ENCODE results near the gene ZBTB20. TPM values are rescaled to one million over a fixed set of nuclear protein-coding genes. Genes with fewer than 3 reads are reported as not detected.

ZBTB20 gene
- total RNA-seq, 5 donors from 2014 or later (not counting 1 experiment from before 2014, with no cell fraction given) = 43.1 to 80.7 (median 48.4) TPM

DNA sequence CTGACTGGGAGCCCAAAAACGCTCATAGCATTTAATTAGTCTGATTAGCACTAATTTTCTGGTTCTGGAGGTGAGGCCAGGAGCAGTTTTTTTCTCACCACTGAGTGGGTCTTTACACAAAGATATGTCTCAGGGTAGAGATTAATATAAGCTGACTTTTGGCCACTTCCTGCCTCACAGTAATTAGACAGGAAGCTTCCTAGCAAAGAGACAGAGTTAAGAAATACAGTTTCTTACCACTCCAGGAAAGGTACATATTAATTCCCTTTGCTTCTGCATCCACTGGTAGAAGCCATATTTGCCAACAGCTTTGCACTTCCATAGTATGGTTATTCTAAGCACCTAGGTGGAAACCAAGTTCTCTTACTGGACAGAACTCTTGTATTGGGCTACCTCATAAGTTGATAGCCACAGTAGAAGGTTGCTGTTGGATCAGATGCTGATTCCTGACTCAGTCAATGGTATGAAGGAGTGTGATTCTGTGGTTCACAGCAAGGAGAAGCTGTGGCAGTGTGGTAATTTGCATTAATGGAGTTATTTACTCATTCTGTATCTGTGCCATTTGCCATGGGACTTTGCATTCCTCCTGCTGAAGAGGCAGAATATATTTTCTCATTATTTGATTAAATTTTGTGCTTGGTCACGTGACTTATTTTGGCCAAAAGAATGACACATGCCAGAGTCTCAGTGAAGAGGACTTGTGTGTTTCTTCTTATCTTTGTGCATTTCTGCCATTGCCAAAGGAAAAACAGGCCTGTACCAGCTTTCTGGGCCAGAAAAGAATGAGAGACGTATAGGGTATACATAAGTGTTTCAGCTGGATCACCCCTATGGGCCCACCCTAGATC lies 17.5 kb upstream of the ZBTB20 start:
- Histone ChIP-seq H3K36me3 (ENCODE audit: control insufficient read depth in 2 of 2, extremely low read depth in 1 of 2, insufficient read depth in 1 of 2, low read length in 1 of 2) (no peaks in the 10 kb centered on the region), H3K9me3 (no peaks in the 10 kb centered on the region), H3K27ac (ENCODE audit: low read length) (peak overlapping the region; percentile 63), H3K4me1 (ENCODE audit: control insufficient read depth in 1 of 2, extremely low read depth in 1 of 2, insufficient read depth in 2 of 2, low read length in 2 of 2) (peaks cover 21 to 24% of the 10 kb centered on the region in 2 experiments), H3K4me3 (ENCODE audit: control insufficient read depth in 1 of 2, extremely low read depth in 1 of 2, low read length in 1 of 2) (no peak overlapping the region), H3K27me3 (replicated peaks in 1 of 2; ENCODE audit: control insufficient read depth in 2 of 2, extremely low read depth in 1 of 2, insufficient read depth in 2 of 2, low read length in 1 of 2) (no peaks in the 10 kb centered on the region)
- Mint-ChIP-seq H3K27ac (peak overlapping the region; percentile 91 to 93), H3K4me3 (peak overlapping the region in 1 of 3 donors; percentile 52), H3K9me3 (no peaks in the 10 kb centered on the region), H3K36me3 (no peaks in the 10 kb centered on the region), H3K4me1 (peaks cover 35 to 38% (median 35%) of the 10 kb centered on the region in 3 donors), H3K27me3 (no peaks in the 10 kb centered on the region)
- peak in 1 of 35 experiments; percentile 34 for DNase-seq
- ChIA-PET POLR2A (interaction anchor here (0.6 to 4.2 kb wide), 5 partner anchors 17 to 951 kb away, joined by 4 to 38 read pairs (median 8); partner anchors contain the start of gene ZBTB20 (in 1 of the 2)), CTCF (interaction anchor here (0.5 to 8.0 kb wide), 9 partner anchors 16 to 1247 kb away, joined by 3 to 81 read pairs (median 12); partner anchors contain the start of gene ZBTB20 (in 1 of the 2))
- peak in 2 of 4 experiments; percentile 40 to 47 for ATAC-seq (replicated peaks in 1 of 4)
- WGBS (ENCODE audit: insufficient coverage) = no CpG with 5 or more reads among the region's 3 CpGs

GRCh38 chr3:115162759-115163158 lies 15.7 kb upstream of the ZBTB20 start:
- peaks cover 21 to 24% of the 10 kb centered on the region in 2 experiments for H3K4me1 ChIP-seq (ENCODE audit: control insufficient read depth in 1 of 2, extremely low read depth in 1 of 2, insufficient read depth in 2 of 2, low read length in 2 of 2)
- H3K27ac ChIP-seq (ENCODE audit: low read length) = no peak overlapping the region
- WGBS (ENCODE audit: insufficient coverage) = no CpG with 5 or more reads among the region's 1 CpG
- Mint-ChIP-seq H3K4me1 (peaks cover 35 to 38% (median 35%) of the 10 kb centered on the region in 3 donors), H3K27ac (peak overlapping the region in 1 of 2 donors; percentile 36), H3K27me3 (no peaks in the 10 kb centered on the region), H3K4me3 (no peak overlapping the region), H3K36me3 (no peaks in the 10 kb centered on the region), H3K9me3 (no peaks in the 10 kb centered on the region)
- no peaks in the 10 kb centered on the region for H3K27me3 ChIP-seq (replicated peaks in 1 of 2; ENCODE audit: control insufficient read depth in 2 of 2, extremely low read depth in 1 of 2, insufficient read depth in 2 of 2, low read length in 1 of 2)
- H3K36me3 ChIP-seq (ENCODE audit: control insufficient read depth in 2 of 2, extremely low read depth in 1 of 2, insufficient read depth in 1 of 2, low read length in 1 of 2) = no peaks in the 10 kb centered on the region
- no peak overlapping the region for H3K4me3 ChIP-seq (ENCODE audit: control insufficient read depth in 1 of 2, extremely low read depth in 1 of 2, low read length in 1 of 2)
- H3K9me3 ChIP-seq = no peaks in the 10 kb centered on the region
- CTCF ChIA-PET = interaction anchor here in 1 of 2 donors (8.0 kb wide), 1 partner anchor 69 kb away, joined by 78 read pairs; no protein-coding TSS in a partner anchor
- ATAC-seq (replicated peaks in 1 of 4) = no peak
- DNase-seq = no peak
- POLR2A ChIA-PET = interaction anchor here in 1 of 2 donors (4.2 kb wide), 1 partner anchor 16 kb away, joined by 38 read pairs; the partner anchor contains the start of gene ZBTB20

GRCh38 chr3:115161866-115162265 lies 14.8 kb upstream of the ZBTB20 start:
- H3K4me1 Mint-ChIP-seq = peaks cover 35 to 38% (median 35%) of the 10 kb centered on the region in 3 donors
- H3K27ac ChIP-seq (ENCODE audit: low read length) = no peak overlapping the region
- H3K36me3 Mint-ChIP-seq = no peaks in the 10 kb centered on the region
- H3K27ac Mint-ChIP-seq = no peak overlapping the region
- no peak overlapping the region for H3K4me3 ChIP-seq (ENCODE audit: control insufficient read depth in 1 of 2, extremely low read depth in 1 of 2, low read length in 1 of 2)
- ChIA-PET POLR2A (interaction anchor here in 1 of 2 donors (0.6 kb wide), 1 partner anchor 203 kb away, joined by 4 read pairs; no protein-coding TSS in a partner anchor), CTCF (interaction anchor here in 1 of 2 donors (0.6 kb wide), 1 partner anchor 504 kb away, joined by 3 read pairs; no protein-coding TSS in a partner anchor)
- no peaks in the 10 kb centered on the region for H3K9me3 ChIP-seq
- DNase-seq = no peak
- H3K9me3 Mint-ChIP-seq = no peaks in the 10 kb centered on the region
- WGBS (ENCODE audit: insufficient coverage) = no CpG with 5 or more reads among the region's 1 CpG
- ATAC-seq (replicated peaks in 1 of 4) = no peak
- no peaks in the 10 kb centered on the region for H3K36me3 ChIP-seq (ENCODE audit: control insufficient read depth in 2 of 2, extremely low read depth in 1 of 2, insufficient read depth in 1 of 2, low read length in 1 of 2)
- H3K4me3 Mint-ChIP-seq = no peak overlapping the region
- no peaks in the 10 kb centered on the region for H3K27me3 Mint-ChIP-seq
- peaks cover 21 to 24% of the 10 kb centered on the region in 2 experiments for H3K4me1 ChIP-seq (ENCODE audit: control insufficient read depth in 1 of 2, extremely low read depth in 1 of 2, insufficient read depth in 2 of 2, low read length in 2 of 2)
- no peaks in the 10 kb centered on the region for H3K27me3 ChIP-seq (replicated peaks in 1 of 2; ENCODE audit: control insufficient read depth in 2 of 2, extremely low read depth in 1 of 2, insufficient read depth in 2 of 2, low read length in 1 of 2)

DNA sequence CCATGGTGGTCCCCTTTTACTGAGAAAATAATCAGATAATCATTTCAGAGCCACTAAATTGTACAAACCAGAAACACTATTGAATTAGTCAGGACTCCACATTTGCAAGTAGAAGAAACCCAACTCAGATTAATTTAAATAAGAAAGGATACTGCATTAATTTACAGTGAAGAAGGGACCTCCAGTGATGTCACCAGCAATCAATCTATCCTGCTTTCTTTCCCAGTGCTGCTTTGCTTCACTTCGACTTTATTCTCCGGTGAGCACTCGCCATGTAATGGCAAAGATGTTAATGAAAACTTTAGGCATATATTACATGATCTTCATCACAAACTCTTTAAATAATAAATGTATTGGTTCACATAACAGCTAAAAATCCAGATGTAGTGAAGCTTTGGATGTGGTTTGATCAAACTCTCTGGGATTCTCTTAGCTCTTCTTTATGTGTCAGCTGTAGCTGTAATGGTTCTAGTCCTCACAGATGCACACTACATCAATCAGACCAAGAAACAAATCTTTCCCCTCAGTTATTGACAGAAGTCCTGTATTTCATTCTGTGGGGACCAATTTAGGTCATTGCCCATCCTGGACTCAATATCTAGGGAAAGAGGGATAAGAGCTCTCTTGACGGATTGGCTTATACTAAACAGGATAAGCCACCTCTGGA lies 14.2 kb upstream of the ZBTB20 start:
- H3K36me3 ChIP-seq (ENCODE audit: control insufficient read depth in 2 of 2, extremely low read depth in 1 of 2, insufficient read depth in 1 of 2, low read length in 1 of 2) = no peaks in the 10 kb centered on the region
- WGBS (ENCODE audit: insufficient coverage) = 100% methylated on average over 1 of the region's 4 CpGs
- DNase-seq (no peak), ATAC-seq (replicated peaks in 1 of 4) (no peak)
- Mint-ChIP-seq H3K27me3 (no peaks in the 10 kb centered on the region), H3K4me3 (no peak overlapping the region), H3K27ac (no peak overlapping the region), H3K9me3 (no peaks in the 10 kb centered on the region), H3K4me1 (peaks cover 35 to 38% (median 35%) of the 10 kb centered on the region in 3 donors), H3K36me3 (no peaks in the 10 kb centered on the region)
- CTCF ChIA-PET = no interaction called here
- H3K27ac ChIP-seq (ENCODE audit: low read length) = no peak overlapping the region
- POLR2A ChIA-PET = interaction anchor here in 1 of 2 donors (0.6 kb wide), 1 partner anchor 202 kb away, joined by 4 read pairs; no protein-coding TSS in a partner anchor
- H3K4me1 ChIP-seq (ENCODE audit: control insufficient read depth in 1 of 2, extremely low read depth in 1 of 2, insufficient read depth in 2 of 2, low read length in 2 of 2) = peaks cover 21 to 24% of the 10 kb centered on the region in 2 experiments
- H3K4me3 ChIP-seq (ENCODE audit: control insufficient read depth in 1 of 2, extremely low read depth in 1 of 2, low read length in 1 of 2) = no peak overlapping the region
- H3K9me3 ChIP-seq = no peaks in the 10 kb centered on the region
- no peaks in the 10 kb centered on the region for H3K27me3 ChIP-seq (replicated peaks in 1 of 2; ENCODE audit: control insufficient read depth in 2 of 2, extremely low read depth in 1 of 2, insufficient read depth in 2 of 2, low read length in 1 of 2)

- no peak overlapping the region for H3K4me3 Mint-ChIP-seq
- CTCF ChIA-PET = no interaction called here
- peaks cover 27 to 30% (median 28%) of the 10 kb centered on the region in 3 donors for H3K4me1 Mint-ChIP-seq
- WGBS (ENCODE audit: insufficient coverage) = no CpG with 5 or more reads among the region's 1 CpG
- H3K9me3 Mint-ChIP-seq = no peaks in the 10 kb centered on the region
- ATAC-seq (replicated peaks in 1 of 4) (no peak), DNase-seq (no peak)
- Histone ChIP-seq H3K27me3 (replicated peaks in 1 of 2; ENCODE audit: control insufficient read depth in 2 of 2, extremely low read depth in 1 of 2, insufficient read depth in 2 of 2, low read length in 1 of 2) (no peaks in the 10 kb centered on the region), H3K4me3 (ENCODE audit: control insufficient read depth in 1 of 2, extremely low read depth in 1 of 2, low read length in 1 of 2) (no peak overlapping the region), H3K27ac (ENCODE audit: low read length) (no peak overlapping the region), H3K9me3 (no peaks in the 10 kb centered on the region), H3K36me3 (ENCODE audit: control insufficient read depth in 2 of 2, extremely low read depth in 1 of 2, insufficient read depth in 1 of 2, low read length in 1 of 2) (no peaks in the 10 kb centered on the region), H3K4me1 (ENCODE audit: control insufficient read depth in 1 of 2, extremely low read depth in 1 of 2, insufficient read depth in 2 of 2, low read length in 2 of 2) (peaks cover 17 to 18% of the 10 kb centered on the region in 2 experiments)
- H3K27ac Mint-ChIP-seq = no peak overlapping the region
- POLR2A ChIA-PET = no interaction called here
- H3K36me3 Mint-ChIP-seq = no peaks in the 10 kb centered on the region
- no peaks in the 10 kb centered on the region for H3K27me3 Mint-ChIP-seq
Observed at GRCh38 chr3:115160295-115160694, 13.2 kb upstream of the ZBTB20 start.

DNA sequence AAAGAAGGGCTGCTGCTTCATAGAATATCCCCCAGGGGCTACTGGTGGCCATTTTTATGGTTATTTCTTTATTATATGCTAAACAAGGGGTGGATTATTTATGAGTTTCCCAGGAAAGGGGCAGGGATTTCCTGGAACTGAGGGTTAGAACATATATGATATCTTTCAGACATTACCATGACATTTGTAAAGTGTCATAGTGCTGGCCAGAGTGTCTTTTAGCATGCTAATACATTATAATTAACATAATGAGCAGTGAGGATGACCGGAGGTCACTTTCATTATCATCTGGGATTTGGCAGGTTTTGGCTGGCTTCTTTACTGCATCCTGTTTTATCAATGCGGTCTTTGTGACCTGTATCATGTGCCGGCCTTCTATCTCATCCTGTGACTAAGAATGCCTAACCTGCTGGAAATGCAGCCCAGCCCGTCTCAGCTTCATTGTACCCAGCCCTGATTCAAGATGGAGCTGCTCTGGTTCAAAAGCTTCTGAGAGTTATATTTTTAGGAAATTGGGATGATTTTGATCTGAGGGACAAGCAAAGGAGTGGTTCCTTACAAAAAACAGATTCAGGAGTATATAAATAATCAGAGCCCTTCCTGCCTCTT lies 9.1 kb upstream of the ZBTB20 start:
- no peak overlapping the region for H3K27ac ChIP-seq (ENCODE audit: low read length)
- H3K4me1 ChIP-seq (ENCODE audit: control insufficient read depth in 1 of 2, extremely low read depth in 1 of 2, insufficient read depth in 2 of 2, low read length in 2 of 2) = no peaks in the 10 kb centered on the region
- DNase-seq = no peak
- no peak overlapping the region for H3K4me3 ChIP-seq (ENCODE audit: control insufficient read depth in 1 of 2, extremely low read depth in 1 of 2, low read length in 1 of 2)
- Mint-ChIP-seq H3K36me3 (no peaks in the 10 kb centered on the region), H3K27ac (no peak overlapping the region), H3K4me1 (peaks cover 2 to 9% (median 3%) of the 10 kb centered on the region in 3 donors), H3K4me3 (no peak overlapping the region), H3K27me3 (no peaks in the 10 kb centered on the region), H3K9me3 (no peaks in the 10 kb centered on the region)
- CTCF ChIA-PET = no interaction called here
- H3K36me3 ChIP-seq (ENCODE audit: control insufficient read depth in 2 of 2, extremely low read depth in 1 of 2, insufficient read depth in 1 of 2, low read length in 1 of 2) = no peaks in the 10 kb centered on the region
- H3K9me3 ChIP-seq = no peaks in the 10 kb centered on the region
- POLR2A ChIA-PET = no interaction called here
- no peak for ATAC-seq (replicated peaks in 1 of 4)
- H3K27me3 ChIP-seq (replicated peaks in 1 of 2; ENCODE audit: control insufficient read depth in 2 of 2, extremely low read depth in 1 of 2, insufficient read depth in 2 of 2, low read length in 1 of 2) = no peaks in the 10 kb centered on the region
- 80% methylated on average over 4 of the region's 4 CpGs for WGBS (ENCODE audit: insufficient coverage)

Data from T-cell (primary cell).